Measurements from ENCODE around the gene RTN4RL2.

Gene RTN4RL2

DNA sequence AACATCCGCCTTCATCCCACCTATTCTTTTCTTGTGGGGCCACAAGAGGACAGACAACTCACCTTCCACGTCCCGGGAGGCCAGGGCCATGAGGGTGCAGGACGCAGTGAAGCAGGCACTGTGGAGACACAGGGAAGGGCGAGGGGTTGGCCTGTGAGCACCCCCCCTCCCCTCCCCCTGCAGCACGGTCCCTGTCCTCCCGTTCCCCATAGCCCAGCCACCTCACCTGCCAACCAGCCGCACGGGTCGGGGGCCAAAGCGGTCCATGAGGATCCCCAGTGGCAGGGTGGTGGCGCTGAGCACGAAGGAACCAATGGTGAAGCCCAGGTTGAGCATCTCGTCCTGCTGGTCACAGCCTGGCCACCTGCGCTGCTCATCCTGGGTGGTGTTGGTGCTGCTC lies 40.6 kb downstream of the RTN4RL2 start:
- DNase-seq, result no peak

GRCh38 chr11:57501953-57502352 lies 41.6 kb downstream of the RTN4RL2 start:
- DNase-seq, result no peak

DNA sequence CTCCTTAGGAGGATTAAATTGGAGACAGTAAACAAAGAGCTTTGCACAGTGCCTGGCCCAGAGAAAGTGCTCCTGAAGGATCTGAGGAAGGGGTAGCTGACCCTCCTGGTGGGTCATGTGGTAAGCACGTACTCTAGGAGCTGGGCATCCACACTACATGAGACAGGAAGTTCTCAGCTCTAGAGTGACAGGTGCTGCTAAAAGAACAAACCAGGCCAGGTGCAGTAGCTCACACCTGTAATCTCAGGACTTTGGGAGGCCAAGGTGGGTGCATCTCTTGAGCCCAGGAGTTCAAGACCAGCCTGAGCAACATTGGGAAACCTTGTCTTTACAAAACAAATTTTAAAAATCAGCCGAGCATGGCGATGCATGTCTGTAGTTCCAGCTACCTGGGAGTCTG lies 42.0 kb downstream of the RTN4RL2 start:
- no peak for DNase-seq

GRCh38 chr11:57502870-57503269 lies 42.5 kb downstream of the RTN4RL2 start:
- DNase-seq, result no peak

DNA sequence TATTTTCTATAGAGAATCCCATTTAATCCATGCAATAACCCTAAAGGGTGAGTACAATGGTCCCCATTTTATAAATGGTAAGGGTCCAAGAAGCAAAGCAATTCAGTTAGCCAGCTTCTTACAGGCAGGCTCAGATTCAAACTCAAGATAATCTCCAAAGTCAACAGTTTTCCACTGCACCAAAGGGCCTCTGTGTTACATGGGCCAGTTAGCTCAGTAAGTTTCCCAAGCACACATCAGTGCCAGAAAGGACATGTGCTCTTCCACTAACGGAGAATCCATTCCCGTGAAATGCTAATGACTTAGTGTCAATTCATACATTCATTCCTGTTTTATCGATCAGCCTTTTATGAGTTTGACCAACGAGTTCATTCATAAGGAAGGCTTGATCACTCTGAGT lies 44.2 kb downstream of the RTN4RL2 start:
- no peak for DNase-seq

DNA sequence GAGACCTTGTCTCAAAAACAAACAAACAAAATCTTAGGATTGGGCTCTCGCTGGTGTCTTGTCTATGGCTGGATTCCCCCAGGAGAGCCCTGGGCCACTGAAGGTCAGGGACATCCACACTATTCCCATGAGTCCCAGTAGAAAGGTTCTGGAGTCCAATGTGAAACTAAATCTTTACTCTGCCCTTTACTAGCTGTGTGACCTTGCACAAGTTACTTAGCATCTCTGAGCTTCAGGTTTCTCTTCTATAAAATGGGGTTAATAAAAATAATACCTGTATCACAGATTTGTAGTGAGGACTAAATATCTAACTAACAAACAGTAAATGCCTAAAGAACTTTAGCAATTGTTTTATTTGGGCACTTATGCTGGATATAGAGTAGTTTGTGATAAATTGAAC lies 46.2 kb downstream of the RTN4RL2 start:
- no peak for DNase-seq

DNA sequence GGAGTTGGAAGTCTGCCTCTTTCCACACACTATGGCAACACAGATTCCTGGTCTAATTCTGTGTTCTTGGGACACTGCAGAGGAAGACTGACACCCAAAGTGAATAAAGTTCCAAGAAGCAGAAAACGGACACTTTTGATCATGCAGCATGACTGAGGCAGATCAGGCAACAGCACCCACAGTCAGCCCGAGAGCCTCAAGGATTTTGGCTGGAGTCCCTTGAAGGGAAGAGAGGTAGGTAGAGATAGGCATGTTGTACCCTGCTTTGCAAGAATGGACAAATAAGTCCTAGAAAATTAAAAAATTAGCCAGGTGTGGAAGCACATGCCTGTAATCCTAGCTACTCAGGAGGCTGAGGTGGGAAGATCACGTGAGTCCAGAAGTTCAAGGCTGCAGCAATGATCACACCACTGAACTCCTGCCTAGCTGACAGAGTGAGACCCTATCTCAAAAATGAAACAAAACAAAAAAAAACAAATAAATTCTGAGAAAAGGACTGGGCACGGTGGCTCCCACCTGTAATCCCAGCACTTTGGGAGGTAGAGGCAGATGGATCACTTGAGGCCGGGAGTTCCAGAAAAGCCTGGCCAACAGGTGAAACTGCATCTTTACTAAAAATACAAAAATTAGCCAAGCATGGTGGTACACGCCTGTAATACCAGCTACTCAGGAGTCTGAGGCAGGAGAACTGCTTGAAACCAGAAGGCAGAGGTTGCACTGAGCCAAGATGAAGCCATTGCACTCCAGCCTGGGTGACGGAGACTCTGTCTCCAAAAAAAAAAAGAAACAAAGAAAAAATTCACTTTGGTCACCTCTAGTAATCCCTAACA lies 48.2 kb downstream of the RTN4RL2 start:
- no peak for DNase-seq

GRCh38 chr11:57511741-57512430 lies 51.6 kb downstream of the RTN4RL2 start:
- no peak for DNase-seq

DNA sequence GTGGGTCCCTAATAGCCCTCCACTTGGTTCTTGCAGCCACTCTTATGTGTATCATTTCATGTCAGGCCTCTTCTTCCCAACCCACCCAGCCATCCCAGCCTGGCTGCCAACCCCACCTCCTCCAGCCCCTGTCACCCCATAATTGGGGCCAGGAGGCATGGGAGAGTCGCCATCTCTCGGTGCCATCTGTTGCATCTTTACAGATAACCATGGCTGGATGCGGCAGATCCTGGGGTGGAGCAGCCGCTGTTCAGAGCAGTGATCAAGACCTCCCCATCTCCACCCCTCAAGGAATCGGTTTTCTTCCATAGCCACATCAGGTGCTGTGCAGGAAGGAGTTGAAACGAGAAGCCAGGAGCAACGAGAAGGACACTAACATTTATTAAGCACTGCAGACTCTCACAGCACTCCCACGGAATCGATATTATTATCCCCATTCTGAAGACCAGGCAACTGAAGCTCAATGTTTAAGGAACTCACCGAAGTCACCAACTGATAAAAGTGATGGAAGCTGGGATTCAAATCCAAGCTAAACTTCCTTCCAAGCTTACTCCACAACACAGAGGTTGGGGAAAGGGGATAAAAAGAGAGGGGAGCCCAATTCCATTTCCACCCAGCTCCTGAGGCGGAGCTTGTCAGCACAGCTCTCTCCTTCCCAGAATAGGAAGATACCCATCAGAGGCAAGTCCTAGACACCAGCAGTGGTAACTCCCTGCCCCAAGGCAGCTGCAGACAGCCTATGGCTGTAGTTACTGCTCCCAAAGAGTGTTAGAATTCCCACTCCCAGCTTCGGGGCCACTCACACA lies 52.5 kb downstream of the RTN4RL2 start:
- DNase-seq, result no peak

DNA sequence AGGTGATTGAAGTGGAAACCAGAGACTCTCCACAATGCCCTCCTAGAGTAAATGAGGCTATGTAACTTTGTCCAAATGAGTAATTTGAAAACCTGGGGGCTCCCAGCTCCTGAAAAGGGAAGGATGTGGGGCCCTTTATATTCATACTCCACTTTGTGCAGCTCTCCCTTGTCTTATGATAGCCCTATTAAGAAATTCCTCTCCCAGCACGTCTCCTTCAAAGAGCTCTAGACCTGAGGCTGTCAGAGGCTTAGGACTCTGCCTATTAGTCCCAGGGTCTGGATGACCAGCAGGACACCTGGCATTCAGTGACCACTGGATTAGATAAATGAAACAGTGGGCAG lies 53.1 kb downstream of the RTN4RL2 start:
- no peak for DNase-seq

- DNase-seq, result no peak
These were observed 53.7 kb downstream of the RTN4RL2 start for GRCh38 chr11:57513911-57514537.

- no peak for DNase-seq
These were observed 54.4 kb downstream of the RTN4RL2 start for GRCh38 chr11:57514538-57515331.

DNA sequence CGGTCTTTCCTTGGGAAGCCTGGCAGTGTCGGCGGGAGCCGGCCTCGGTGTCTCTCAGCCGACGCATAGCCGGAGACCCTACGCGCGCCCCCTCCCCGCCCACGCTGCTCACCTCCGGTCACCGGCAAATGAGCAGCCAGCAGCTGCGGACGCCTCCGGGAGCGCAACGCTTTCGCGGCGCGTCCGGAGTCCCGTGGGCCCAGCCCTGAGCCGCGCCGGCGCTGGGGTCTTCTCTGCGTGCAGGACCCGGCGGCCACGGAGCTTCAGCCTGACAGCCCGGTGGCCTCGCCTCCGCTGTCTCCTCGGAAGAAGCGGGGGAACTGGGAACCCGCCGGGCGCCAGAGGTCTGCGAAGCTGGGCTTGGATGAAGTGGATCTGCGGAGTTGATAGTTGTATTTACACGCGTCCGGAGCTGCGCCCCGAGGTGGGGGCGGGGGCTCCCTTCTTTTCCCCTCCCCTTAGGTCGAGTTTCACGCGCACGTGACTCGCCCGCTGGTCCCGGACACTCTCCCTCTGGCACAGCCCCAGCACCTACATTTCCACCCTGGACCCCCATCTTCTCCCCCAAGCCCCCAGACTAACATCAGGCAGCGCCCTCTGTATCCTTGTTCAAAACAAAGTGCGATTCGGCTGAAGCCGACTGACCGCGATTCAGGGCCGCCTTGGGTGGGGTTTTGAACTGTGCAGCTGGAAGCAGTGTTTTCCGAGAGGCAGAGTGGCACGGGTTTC lies 55.2 kb downstream of the RTN4RL2 start, which contains the start of gene SLC43A1:
Gene SLC43A1 (minus strand): TSS at position 371 of the 729 bp plus-strand sequence. CDS start 1,591 bp downstream, outside the sequence.
- no peak for DNase-seq

GRCh38 chr11:57516061-57516443 lies 55.7 kb downstream of the RTN4RL2 start:
- no peak for DNase-seq

- no peak for DNase-seq
These were observed 60.8 kb downstream of the RTN4RL2 start for GRCh38 chr11:57521116-57521515.

GRCh38 chr11:57523419-57523818 lies 63.1 kb downstream of the RTN4RL2 start:
- no peak for DNase-seq

Data from NCI-H187 (cell line).